Measurements from ENCODE around the gene KCTD10.

Gene KCTD10

GRCh38 chr12:109489016-109489954, 12.2 kb upstream of the KCTD10 start:
- TF ChIP-seq CTCF (IDR thresholded peaks at IDR 0.05; ENCODE audit: insufficient read depth, low read depth, low read length, missing control alignments): no peak

GRCh38 chr12:109488051-109488665, 11.1 kb upstream of the KCTD10 start:
- H3K4me3 ChIP-seq (ENCODE audit: low read length): no peak overlapping the region
- no peak for DNase-seq (ENCODE audit: low read depth)
- TF ChIP-seq CTCF (IDR thresholded peaks at IDR 0.05; ENCODE audit: insufficient read depth, low read depth, low read length, missing control alignments): no peak

More at GRCh38 chr12:109489016-109489954, 12.2 kb upstream of the KCTD10 start:
- no peak overlapping the region for H3K4me3 ChIP-seq (ENCODE audit: low read length)
- no peak for DNase-seq (ENCODE audit: low read depth)

GRCh38 chr12:109487181-109488050, 10.3 kb upstream of the KCTD10 start:
- H3K4me3 ChIP-seq (ENCODE audit: low read length): no peak overlapping the region
- no peak for TF ChIP-seq CTCF (IDR thresholded peaks at IDR 0.05; ENCODE audit: insufficient read depth, low read depth, low read length, missing control alignments)
- no peak for DNase-seq (ENCODE audit: low read depth)

GRCh38 chr12:109485201-109485600, 8.1 kb upstream of the KCTD10 start:
- H3K4me3 ChIP-seq (ENCODE audit: low read length): no peak overlapping the region
- DNase-seq (ENCODE audit: low read depth): no peak
- no peak for TF ChIP-seq CTCF (IDR thresholded peaks at IDR 0.05; ENCODE audit: insufficient read depth, low read depth, low read length, missing control alignments)

GRCh38 chr12:109483346-109483745, 6.2 kb upstream of the KCTD10 start:
- DNase-seq (ENCODE audit: low read depth): no peak
- no peak overlapping the region for H3K4me3 ChIP-seq (ENCODE audit: low read length)
- no peak for TF ChIP-seq CTCF (IDR thresholded peaks at IDR 0.05; ENCODE audit: insufficient read depth, low read depth, low read length, missing control alignments)

GRCh38 chr12:109482894-109483293, 5.8 kb upstream of the KCTD10 start:
- no peak overlapping the region for H3K4me3 ChIP-seq (ENCODE audit: low read length)
- TF ChIP-seq CTCF (IDR thresholded peaks at IDR 0.05; ENCODE audit: insufficient read depth, low read depth, low read length, missing control alignments): no peak
- DNase-seq (ENCODE audit: low read depth): no peak

Data from epithelial cell of esophagus (primary cell).